HL-60/S4 (cell line): ENCODE measurements around the gene MS4A6A.
"Not testable (repeated sequence)": the region's sequence is repeated elsewhere in the genome, so short reads cannot be mapped to it uniquely, and the experiment has no call there.

Experiments
- in situ Hi-C: fragments of 300-500 bp; cut with MboI; formaldehyde crosslinking; loops from 2 replicates; pipeline ENCODE4 v1.14.3; 2022; ENCODE audit warnings: low sequenced_read_pairs

The MS4A6A gene

GRCh38 chr11:60184824-60185511, 2.1 kb upstream of the MS4A6A start:
- in situ Hi-C loops: no loop called here

DNA sequence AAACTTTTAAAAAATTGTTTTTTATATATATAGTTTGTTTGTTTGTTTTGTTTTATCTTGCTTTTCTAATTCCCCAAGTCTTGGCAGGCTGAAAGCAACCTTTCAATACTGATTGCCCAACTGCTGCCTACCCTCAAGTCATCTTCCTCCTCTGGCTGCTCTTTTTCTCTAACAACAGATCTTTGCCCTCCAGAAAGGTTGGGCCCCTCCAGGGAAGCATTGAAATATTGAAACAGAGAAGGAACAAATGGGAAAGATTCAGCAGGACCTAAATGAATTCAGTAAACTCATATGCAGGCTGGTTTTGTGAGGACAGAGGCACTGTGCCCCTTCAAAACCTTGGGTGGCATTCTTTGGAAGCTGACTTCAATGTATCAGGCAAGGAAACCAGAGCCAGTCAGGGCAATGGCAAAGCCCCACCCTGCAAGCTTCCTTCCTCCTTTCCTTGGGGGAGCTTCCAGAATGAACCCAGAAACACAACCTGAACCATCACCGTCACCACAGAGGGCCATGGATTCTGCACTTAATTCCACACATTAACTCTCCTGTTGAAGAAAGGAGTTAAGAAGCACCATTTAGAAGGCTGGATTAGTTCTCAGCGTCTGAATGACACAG, 815 bp upstream of the MS4A6A start:
- in situ Hi-C loops: no loop called here

GRCh38 chr11:60175860-60176275, 7.0 kb downstream of the MS4A6A start:
- in situ Hi-C loops: no loop called here

DNA sequence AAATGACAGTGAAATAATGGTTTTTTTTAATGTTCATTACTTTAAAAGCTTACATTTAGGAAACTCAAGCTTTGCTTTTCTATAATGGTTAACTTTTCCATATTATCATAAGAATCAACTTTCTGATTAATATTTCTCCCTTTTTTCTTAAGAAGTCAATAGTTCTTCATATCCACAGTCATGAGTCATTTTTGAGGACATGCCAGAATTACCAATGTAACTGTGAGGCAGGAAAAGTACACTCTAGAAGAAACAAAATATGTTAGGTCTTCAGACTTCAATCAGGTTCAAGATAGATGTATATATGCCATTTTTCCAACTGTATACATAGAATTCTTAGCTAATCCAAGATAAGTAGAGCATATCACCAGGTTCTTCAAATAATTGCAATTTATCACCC, 10.9 kb downstream of the MS4A6A start:
- in situ Hi-C loops: no loop called here

- in situ Hi-C loops: no loop called here
Observed at GRCh38 chr11:60170566-60170965, 12.3 kb downstream of the MS4A6A start.

GRCh38 chr11:60169264-60169915, 13.5 kb downstream of the MS4A6A start:
- in situ Hi-C loops: no loop called here

GRCh38 chr11:60168306-60168705, 14.6 kb downstream of the MS4A6A start:
- in situ Hi-C loops: no loop called here

- in situ Hi-C loops: no loop called here
Observed at GRCh38 chr11:60165951-60166350, 16.9 kb downstream of the MS4A6A start.

DNA sequence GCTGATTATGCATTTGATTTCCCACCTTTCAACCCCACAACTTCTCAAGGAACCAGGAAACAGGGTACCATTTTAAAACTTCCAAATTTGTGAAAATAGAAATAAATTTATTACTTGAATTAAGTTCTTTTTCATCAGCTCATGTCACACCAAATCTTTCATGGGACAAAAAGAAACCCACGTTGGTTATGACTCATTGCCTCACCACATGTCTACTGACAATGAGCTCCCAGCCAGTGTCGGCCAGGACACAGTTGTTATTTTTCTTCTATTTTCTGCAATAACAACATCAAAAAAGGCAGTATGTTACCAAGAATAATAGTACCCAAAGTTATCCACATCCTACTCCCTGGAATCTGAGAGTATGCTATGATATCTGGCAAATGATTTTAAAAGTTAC, 17.3 kb downstream of the MS4A6A start:
- in situ Hi-C loops: no loop called here

GRCh38 chr11:60164550-60165075, 18.3 kb downstream of the MS4A6A start:
- in situ Hi-C loops: no loop called here

GRCh38 chr11:60161766-60162165, 21.1 kb downstream of the MS4A6A start:
- in situ Hi-C loops: no loop called here

- in situ Hi-C loops: no loop called here
Observed at GRCh38 chr11:60161107-60161506, 21.8 kb downstream of the MS4A6A start.

GRCh38 chr11:60159868-60160267, 23.0 kb downstream of the MS4A6A start:
- in situ Hi-C loops: no loop called here

DNA sequence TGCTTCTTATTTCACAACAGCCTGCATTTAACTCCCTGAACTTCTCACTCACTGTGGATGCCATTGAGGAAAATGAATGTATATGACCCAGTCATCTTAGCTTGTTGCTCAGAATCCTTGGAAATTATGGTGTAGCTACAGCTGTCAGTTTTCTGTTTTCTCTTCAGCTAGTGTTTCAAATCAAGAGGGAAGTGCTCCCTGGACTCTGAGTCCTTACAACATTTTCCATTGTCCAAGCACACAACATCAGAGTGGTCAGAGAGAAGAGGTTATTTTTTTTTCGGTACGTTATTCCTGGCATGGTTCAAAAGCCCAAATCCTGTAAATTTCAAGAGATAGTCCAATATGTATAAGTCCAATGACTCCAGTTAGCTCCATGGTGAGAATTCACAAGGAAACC, 23.6 kb downstream of the MS4A6A start:
- in situ Hi-C loops: no loop called here

DNA sequence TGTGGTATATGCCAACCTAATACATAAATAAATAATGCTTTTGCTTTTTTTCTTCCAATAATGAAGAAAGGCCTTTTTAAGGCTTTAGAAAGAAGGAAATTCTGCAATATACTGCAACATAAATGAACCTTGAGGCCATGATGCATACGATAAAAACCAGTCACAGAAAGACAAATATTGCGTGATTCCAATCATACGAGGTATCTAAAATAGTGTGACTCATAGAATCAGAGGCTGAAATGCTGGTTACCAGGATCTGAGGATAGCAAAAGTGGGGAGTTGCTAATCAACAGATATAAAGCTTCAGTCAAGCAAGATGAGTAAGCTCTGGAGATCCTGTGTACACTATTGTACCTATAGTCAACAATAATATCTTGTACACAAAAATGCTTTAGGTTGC, 24.2 kb downstream of the MS4A6A start:
- in situ Hi-C loops: no loop called here

DNA sequence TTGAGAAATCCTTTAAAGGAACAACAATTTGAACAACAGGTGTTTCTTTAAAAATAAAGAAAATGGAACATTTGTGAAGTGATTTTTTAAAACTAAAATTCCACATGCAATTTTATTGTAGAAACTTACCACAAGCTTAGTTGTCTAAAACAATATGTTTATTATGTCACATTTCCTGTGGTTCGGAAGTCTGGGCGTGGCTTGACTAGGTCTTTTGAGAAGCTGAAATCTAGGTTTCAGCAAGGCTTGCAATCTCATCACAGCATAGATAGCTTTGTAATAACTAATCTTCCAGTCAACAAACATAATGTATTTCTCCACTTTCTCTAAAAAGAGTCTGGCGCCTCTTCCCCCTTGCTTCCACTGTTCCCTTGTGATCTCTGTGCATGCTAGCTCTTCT, 27.0 kb downstream of the MS4A6A start:
- in situ Hi-C loops: no loop called here

GRCh38 chr11:60152727-60153126, 30.2 kb downstream of the MS4A6A start:
- in situ Hi-C loops: not testable (repeated sequence)

GRCh38 chr11:60150279-60150678, 32.6 kb downstream of the MS4A6A start:
- in situ Hi-C loops: no loop called here

DNA sequence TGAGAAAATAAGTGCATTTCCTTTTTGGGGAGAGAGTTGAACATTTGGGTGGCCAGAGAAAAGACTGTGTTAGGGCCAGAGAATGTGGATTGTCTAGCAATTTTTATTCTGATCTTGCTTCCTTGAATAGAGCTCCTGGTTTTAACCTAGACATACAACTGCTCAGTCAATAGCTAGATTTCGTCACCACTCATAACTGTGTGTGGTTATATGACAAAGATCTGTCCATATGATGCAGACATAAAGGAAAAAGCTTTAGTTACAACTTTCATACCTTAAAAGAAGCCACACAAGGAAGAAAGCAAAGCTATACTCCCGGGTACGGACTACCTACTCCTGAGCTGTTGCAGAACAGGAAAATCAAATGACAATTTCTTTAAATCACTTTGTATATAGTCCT, 37.2 kb downstream of the MS4A6A start:
- in situ Hi-C loops: loop anchor here (5.0 kb wide), 1 partner anchor 323 kb away; no protein-coding TSS in a partner anchor

DNA sequence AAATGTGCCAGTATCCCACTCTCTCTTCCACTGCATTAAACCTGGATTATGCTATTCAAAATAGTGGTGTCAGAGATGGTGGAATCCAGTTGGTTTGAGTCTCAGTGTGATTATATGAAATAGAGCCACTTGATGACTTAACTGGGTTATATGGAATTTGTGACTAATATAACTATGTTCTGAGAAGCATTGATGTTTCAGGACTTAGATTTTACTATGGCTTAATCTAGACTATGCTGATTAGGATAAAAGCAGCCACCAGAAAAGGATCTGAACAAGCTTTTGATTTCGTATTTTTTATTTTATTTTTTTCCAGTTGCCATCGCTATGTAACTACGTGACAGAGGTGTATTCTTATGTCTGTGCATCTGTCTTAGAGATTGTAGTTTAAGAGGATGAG, 39.1 kb downstream of the MS4A6A start:
- in situ Hi-C loops: no loop called here

DNA sequence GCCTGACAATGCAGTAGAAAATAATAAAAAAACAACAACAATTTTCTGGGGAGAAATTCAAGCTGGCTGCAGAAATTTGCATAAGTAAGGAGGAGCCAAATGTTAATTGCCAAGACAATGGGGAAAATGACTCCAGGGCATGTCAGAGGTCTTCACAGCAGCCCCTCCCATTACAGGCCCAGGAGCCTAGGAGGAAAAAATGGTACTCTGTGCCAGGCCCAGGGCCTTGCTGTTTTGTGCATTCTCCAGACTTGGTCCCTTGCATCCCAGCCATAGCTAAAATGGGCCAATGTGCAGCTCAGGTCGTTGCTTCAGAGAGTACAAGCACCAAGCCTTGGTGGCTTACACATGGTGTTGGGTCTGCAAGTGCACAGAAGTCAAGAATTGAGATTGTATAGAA, 49.0 kb downstream of the MS4A6A start:
- in situ Hi-C loops: no loop called here

GRCh38 chr11:60131912-60132311, 51.0 kb downstream of the MS4A6A start:
- in situ Hi-C loops: no loop called here
